ENCODE measurements around the gene NAA50. TPM values are rescaled to one million over a fixed set of nuclear protein-coding genes. Genes with fewer than 3 reads are reported as not detected.

The NAA50 gene
- total and polyA plus RNA-seq, 5 experiments from 2014 or later: 41.9 to 65.9 (median 62.4) TPM

GRCh38 chr3:113736548-113737089, 9.4 kb downstream of the NAA50 start:
- H3K27me3 Mint-ChIP-seq: no peaks in the 10 kb centered on the region
- H3K27ac Mint-ChIP-seq: peak overlapping the region; percentile 29 to 85 (median 68)
- peak; percentile 76 to 87 for ATAC-seq
- POLR2A ChIA-PET: interaction anchor here (0.6 to 2.1 kb wide), 4 partner anchors 9 to 82 kb away, joined by 5 to 21 read pairs (median 6); partner anchors contain the start of genes ATP6V1A, NAA50 and USF3
- H3K9me3 Mint-ChIP-seq: no peaks in the 10 kb centered on the region
- H3K4me3 Mint-ChIP-seq: no peak overlapping the region
- peaks cover 0 to 14% (median 0%) of the 10 kb centered on the region in 3 donors for H3K36me3 Mint-ChIP-seq
- DNase-seq: peak in 7 of 10 donors; percentile 1 to 74 (median 38)
- H3K4me1 Mint-ChIP-seq: peaks cover 27 to 57% (median 43%) of the 10 kb centered on the region in 4 donors

- H3K4me3 Mint-ChIP-seq: no peak overlapping the region
- H3K27ac Mint-ChIP-seq: peak overlapping the region in 1 of 10 donors; percentile 55
- peaks cover 0 to 22% (median 0%) of the 10 kb centered on the region in 3 donors for H3K36me3 Mint-ChIP-seq
- no peaks in the 10 kb centered on the region for H3K27me3 Mint-ChIP-seq
- H3K9me3 Mint-ChIP-seq: no peaks in the 10 kb centered on the region
- POLR2A ChIA-PET: no interaction called here
- H3K4me1 Mint-ChIP-seq: peaks cover 15 to 43% (median 37%) of the 10 kb centered on the region in 4 donors
- ATAC-seq (peak in 1 of 2 donors; percentile 51), DNase-seq (peak in 1 of 10 donors; percentile 23)
Measured at GRCh38 chr3:113731694-113732093, 14.4 kb downstream of the NAA50 start.

DNA sequence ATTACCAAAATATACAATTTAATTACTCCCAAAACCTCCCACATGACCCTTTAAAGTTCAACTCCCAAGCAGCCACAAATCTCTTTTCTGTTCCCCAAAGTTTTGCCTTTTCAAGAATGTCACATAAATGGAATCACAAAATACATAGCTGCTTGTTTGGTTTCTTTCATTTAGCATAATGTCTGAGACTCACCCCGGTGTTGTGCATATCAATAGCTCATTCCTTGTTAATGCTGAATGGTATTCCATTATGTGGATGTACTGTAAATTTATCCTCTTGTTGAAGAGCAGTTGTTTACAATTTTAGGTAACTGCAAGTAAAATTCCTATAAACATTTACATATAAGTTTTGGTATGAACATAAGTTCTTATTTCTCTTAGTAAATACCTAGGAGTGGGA, 15.5 kb downstream of the NAA50 start:
- POLR2A ChIA-PET: no interaction called here
- Mint-ChIP-seq H3K27me3 (no peaks in the 10 kb centered on the region), H3K4me3 (no peak overlapping the region), H3K36me3 (peaks cover 0 to 25% (median 0%) of the 10 kb centered on the region in 3 donors), H3K9me3 (no peaks in the 10 kb centered on the region), H3K27ac (peak overlapping the region in 1 of 10 donors; percentile 6), H3K4me1 (peaks cover 13 to 39% (median 33%) of the 10 kb centered on the region in 4 donors)
- DNase-seq (no peak), ATAC-seq (no peak)

GRCh38 chr3:113728661-113729060, 17.4 kb downstream of the NAA50 start:
- Mint-ChIP-seq H3K27me3 (no peaks in the 10 kb centered on the region), H3K9me3 (no peaks in the 10 kb centered on the region), H3K36me3 (peaks cover 0 to 31% (median under 1%) of the 10 kb centered on the region in 3 donors), H3K27ac (no peak overlapping the region), H3K4me3 (no peak overlapping the region), H3K4me1 (peaks cover 13 to 44% (median 36%) of the 10 kb centered on the region in 4 donors)
- POLR2A ChIA-PET: no interaction called here
- no peak for ATAC-seq
- no peak for DNase-seq

DNA sequence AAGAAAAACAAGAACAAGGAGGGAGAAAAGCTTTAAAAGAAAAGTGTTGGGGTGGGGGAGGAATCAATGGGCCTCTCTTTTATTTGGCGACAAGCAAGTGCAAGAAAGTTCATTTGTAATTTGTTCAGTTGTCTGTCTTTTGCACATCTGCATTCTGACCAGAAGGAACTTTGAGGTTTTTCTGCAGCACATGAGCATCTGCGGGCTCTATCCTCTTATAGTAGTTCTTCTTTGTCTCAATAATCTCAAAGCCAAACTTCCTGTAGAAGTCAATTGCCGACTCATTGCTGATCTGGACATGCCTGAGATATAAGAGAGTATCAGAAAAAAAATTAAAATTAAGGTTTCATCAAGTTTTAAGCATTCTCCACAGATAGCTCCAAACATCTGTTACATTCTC, 24.4 kb downstream of the NAA50 start:
- no peak for DNase-seq
- Mint-ChIP-seq H3K4me1 (peaks cover 4 to 21% (median 12%) of the 10 kb centered on the region in 4 donors), H3K27ac (peak overlapping the region in 7 of 10 donors; percentile 0 to 76 (median 34)), H3K4me3 (no peak overlapping the region), H3K36me3 (peaks cover 0 to 53% (median 11%) of the 10 kb centered on the region in 3 donors), H3K27me3 (no peaks in the 10 kb centered on the region), H3K9me3 (no peaks in the 10 kb centered on the region)
- POLR2A ChIA-PET: no interaction called here
- no peak for ATAC-seq

GRCh38 chr3:113719758-113720157, 26.3 kb downstream of the NAA50 start:
- no peak overlapping the region for H3K4me3 Mint-ChIP-seq
- H3K4me1 Mint-ChIP-seq: peaks cover 3 to 17% (median 10%) of the 10 kb centered on the region in 4 donors
- H3K27me3 Mint-ChIP-seq: no peaks in the 10 kb centered on the region
- H3K9me3 Mint-ChIP-seq: no peaks in the 10 kb centered on the region
- ATAC-seq (no peak), DNase-seq (no peak)
- H3K27ac Mint-ChIP-seq: no peak overlapping the region
- peaks cover 0 to 49% (median 11%) of the 10 kb centered on the region in 3 donors for H3K36me3 Mint-ChIP-seq
- POLR2A ChIA-PET: no interaction called here

DNA sequence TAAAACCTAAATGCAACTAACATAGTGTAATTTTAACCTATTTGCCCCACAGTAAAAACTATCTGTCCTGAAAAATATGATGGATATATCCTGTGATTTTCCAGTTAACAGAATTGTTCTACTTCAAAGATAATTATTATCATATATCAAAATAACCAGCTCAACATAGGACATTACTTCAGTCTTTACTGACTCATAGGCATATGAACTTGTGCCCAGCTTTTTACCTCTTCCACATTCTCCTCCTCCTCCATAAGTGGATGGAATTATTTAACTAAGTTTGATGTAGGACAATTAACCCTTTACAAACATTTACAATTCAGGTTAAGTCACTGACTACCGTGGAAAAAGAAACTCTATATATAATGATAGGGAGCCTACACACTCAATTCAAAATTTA, 26.8 kb downstream of the NAA50 start:
- Mint-ChIP-seq H3K4me1 (peaks cover 0 to 17% (median 7%) of the 10 kb centered on the region in 4 donors), H3K36me3 (peaks cover 0 to 48% (median 11%) of the 10 kb centered on the region in 3 donors), H3K9me3 (no peaks in the 10 kb centered on the region), H3K27me3 (no peaks in the 10 kb centered on the region), H3K27ac (no peak overlapping the region), H3K4me3 (no peak overlapping the region)
- no peak for ATAC-seq
- POLR2A ChIA-PET: no interaction called here
- no peak for DNase-seq

GRCh38 chr3:113717818-113718217, 28.2 kb downstream of the NAA50 start:
- Mint-ChIP-seq H3K27ac (peak overlapping the region in 8 of 10 donors; percentile 3 to 66 (median 29)), H3K9me3 (no peaks in the 10 kb centered on the region), H3K4me1 (peaks cover 0 to 11% (median 4%) of the 10 kb centered on the region in 4 donors), H3K36me3 (peaks cover 0 to 36% (median 8%) of the 10 kb centered on the region in 3 donors), H3K4me3 (peak overlapping the region in 1 of 10 donors; percentile 14), H3K27me3 (no peaks in the 10 kb centered on the region)
- POLR2A ChIA-PET: interaction anchor here (0.5 kb wide), 1 partner anchor 14 kb away, joined by 6 read pairs; no protein-coding TSS in a partner anchor
- ATAC-seq (no peak), DNase-seq (no peak)

GRCh38 chr3:113717308-113717707, 28.7 kb downstream of the NAA50 start:
- no peak for DNase-seq
- peaks cover 0 to 31% (median 8%) of the 10 kb centered on the region in 3 donors for H3K36me3 Mint-ChIP-seq
- H3K4me3 Mint-ChIP-seq: no peak overlapping the region
- no peak for ATAC-seq
- H3K27ac Mint-ChIP-seq: peak overlapping the region in 4 of 10 donors; percentile 13 to 71 (median 36)
- POLR2A ChIA-PET: interaction anchor here (0.6 kb wide), 1 partner anchor 38 kb away, joined by 4 read pairs; no protein-coding TSS in a partner anchor
- H3K9me3 Mint-ChIP-seq: no peaks in the 10 kb centered on the region
- peaks cover 0 to 13% (median 4%) of the 10 kb centered on the region in 4 donors for H3K4me1 Mint-ChIP-seq
- no peaks in the 10 kb centered on the region for H3K27me3 Mint-ChIP-seq

GRCh38 chr3:113714702-113715101, 31.3 kb downstream of the NAA50 start:
- no peak for DNase-seq
- Mint-ChIP-seq H3K4me3 (no peak overlapping the region), H3K4me1 (peaks cover 0 to 3% (median 0%) of the 10 kb centered on the region in 4 donors), H3K36me3 (peaks cover 0 to 9% (median 0%) of the 10 kb centered on the region in 3 donors), H3K9me3 (no peaks in the 10 kb centered on the region), H3K27me3 (peaks cover 0 to 3% (median 0%) of the 10 kb centered on the region in 5 donors), H3K27ac (no peak overlapping the region)
- POLR2A ChIA-PET: interaction anchor here (1.1 kb wide), 1 partner anchor 17 kb away, joined by 3 read pairs; no protein-coding TSS in a partner anchor
- ATAC-seq: no peak

- ATAC-seq (no peak), DNase-seq (no peak)
- POLR2A ChIA-PET: interaction anchor here (0.7 kb wide), 1 partner anchor 26 kb away, joined by 4 read pairs; no protein-coding TSS in a partner anchor
- H3K36me3 Mint-ChIP-seq: no peaks in the 10 kb centered on the region
- peaks cover 7 to 27% (median 18%) of the 10 kb centered on the region in 5 donors for H3K27me3 Mint-ChIP-seq
- no peak overlapping the region for H3K4me3 Mint-ChIP-seq
- no peak overlapping the region for H3K27ac Mint-ChIP-seq
- H3K4me1 Mint-ChIP-seq: peaks cover 0 to 3% (median 0%) of the 10 kb centered on the region in 4 donors
- H3K9me3 Mint-ChIP-seq: peaks cover 0 to under 1% (median 0%) of the 10 kb centered on the region in 9 donors
Measured at GRCh38 chr3:113712129-113712528, 33.9 kb downstream of the NAA50 start.

DNA sequence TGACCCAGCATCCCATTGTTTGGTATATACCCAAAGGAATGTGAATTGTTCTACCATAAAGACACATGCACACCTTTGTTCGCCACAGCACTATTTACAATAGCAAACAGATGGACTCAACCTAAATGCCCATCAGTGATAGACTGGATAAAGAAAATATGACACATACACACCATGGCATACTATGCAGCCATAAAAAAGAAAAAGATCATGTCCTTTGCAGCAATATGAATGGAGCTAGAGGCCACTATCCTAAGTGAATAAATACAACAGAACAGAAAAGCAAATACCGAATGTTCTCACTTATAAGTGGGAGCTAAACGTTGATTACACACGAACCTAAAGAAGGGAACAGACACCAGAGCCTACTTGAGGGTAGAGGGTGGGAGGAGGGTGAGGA, 38.2 kb downstream of the NAA50 start:
- Mint-ChIP-seq H3K27ac (no peak overlapping the region), H3K9me3 (peaks cover 0 to 2% (median 0%) of the 10 kb centered on the region in 9 donors), H3K36me3 (peaks cover 0 to 2% (median 0%) of the 10 kb centered on the region in 3 donors), H3K27me3 (peaks cover 14 to 40% (median 20%) of the 10 kb centered on the region in 5 donors), H3K4me1 (peaks cover 0 to 3% (median 0%) of the 10 kb centered on the region in 4 donors), H3K4me3 (no peak overlapping the region)
- no peak for DNase-seq
- POLR2A ChIA-PET: no interaction called here
- no peak for ATAC-seq

DNA sequence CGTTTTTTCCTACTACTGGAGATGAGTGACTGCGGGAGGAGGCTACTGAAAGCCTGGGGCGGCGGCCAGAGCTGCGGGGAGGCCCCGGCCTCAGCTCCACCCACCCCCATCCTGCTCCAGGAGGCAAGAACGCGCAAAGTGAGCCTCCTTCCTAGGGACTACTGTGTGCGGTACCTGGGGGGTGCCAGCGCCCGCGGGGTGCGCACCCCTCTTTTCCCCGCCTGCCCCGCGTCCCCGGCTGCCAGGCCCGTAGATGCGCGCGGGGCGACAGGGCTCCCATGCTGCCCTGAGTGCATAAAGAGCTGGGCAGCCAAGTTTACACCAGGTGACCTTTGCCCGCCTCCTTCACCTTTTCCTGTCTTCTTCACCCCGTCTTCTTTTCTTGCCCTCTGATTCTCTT, 47.1 kb downstream of the NAA50 start:
- H3K27me3 Mint-ChIP-seq: no peaks in the 10 kb centered on the region
- H3K4me3 Mint-ChIP-seq: peak overlapping the region in 4 of 10 donors; percentile 65 to 87 (median 86)
- no peaks in the 10 kb centered on the region for H3K9me3 Mint-ChIP-seq
- H3K4me1 Mint-ChIP-seq: peaks cover 8 to 23% (median 19%) of the 10 kb centered on the region in 4 donors
- POLR2A ChIA-PET: interaction anchor here (0.7 to 7.8 kb wide), 3 partner anchors 47 to 1016 kb away, joined by 4 to 82 read pairs (median 4); partner anchors contain the start of genes ATP6V1A and NAA50
- peak overlapping the region in 4 of 10 donors; percentile 78 to 94 (median 84) for H3K27ac Mint-ChIP-seq
- peak in 4 of 10 donors; percentile 12 to 19 (median 17) for DNase-seq
- ATAC-seq: no peak
- H3K36me3 Mint-ChIP-seq: no peaks in the 10 kb centered on the region

Data from naive thymus-derived CD8-positive, alpha-beta T cell (primary cell).